ENCODE results near the gene ZC3H4.
"Not testable (repeated sequence)": the region's sequence is repeated elsewhere in the genome, so short reads cannot be mapped to it uniquely, and the experiment has no call there.

ZC3H4 gene

DNA sequence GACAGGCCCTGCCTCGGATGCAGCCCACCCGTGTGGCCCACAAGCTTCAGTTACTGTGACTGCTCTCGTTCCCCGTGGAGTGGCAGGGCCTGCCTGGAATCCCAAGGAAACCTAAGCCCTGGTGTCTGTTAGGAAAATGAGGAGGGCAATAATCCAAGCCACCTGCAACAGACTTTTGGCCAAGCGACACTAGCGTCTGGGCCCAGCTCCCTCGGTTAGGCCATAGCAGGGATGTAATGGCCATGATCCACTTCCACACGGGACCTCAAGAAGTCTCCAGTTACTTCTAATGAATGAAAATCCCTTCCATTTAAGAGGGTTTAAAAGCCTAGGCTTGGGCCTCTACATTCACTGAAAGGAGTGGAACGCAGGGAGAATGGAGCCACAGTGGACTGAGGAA is 8.9 kb downstream of the ZC3H4 start:
- no CpG with 5 or more reads among the region's 9 CpGs for WGBS, 2 donors (ENCODE audit: extremely low coverage in 2 of 2, insufficient read length in 2 of 2, insufficient replicate concordance in 1 of 2)
- H2AFZ ChIP-seq (ENCODE audit: low read length) = no peak overlapping the region
- H3K9me3 ChIP-seq (replicated peaks in 1 of 2; ENCODE audit: control insufficient read depth in 2 of 2, insufficient read depth in 1 of 2, low read depth in 1 of 2, low read length in 2 of 2) = no peaks in the 10 kb centered on the region
- H2BK120ac ChIP-seq (ENCODE audit: low read depth, low read length) = no peak overlapping the region
- no peak overlapping the region for H3K9ac ChIP-seq (ENCODE audit: low read depth, low read length, poor library complexity)
- peaks cover 5% of the 10 kb centered on the region for H3K79me1 ChIP-seq (ENCODE audit: low read depth, low read length)
- no peak overlapping the region for H3K4ac ChIP-seq (ENCODE audit: low read length)
- H3K4me3 ChIP-seq (ENCODE audit: low read length in 2 of 2) = no peak overlapping the region
- H3K4me2 ChIP-seq (ENCODE audit: insufficient read depth, low read length, poor library complexity, severe bottlenecking) = no peak overlapping the region
- H4K91ac ChIP-seq (ENCODE audit: low read depth, low read length, poor library complexity) = no peak overlapping the region
- no peak overlapping the region for H2BK15ac ChIP-seq (ENCODE audit: low read length)
- no peak overlapping the region for H3K18ac ChIP-seq (ENCODE audit: low read length)
- H3K23ac ChIP-seq (ENCODE audit: low read depth, low read length, poor library complexity) = no peak overlapping the region
- no peak overlapping the region for H2BK5ac ChIP-seq (ENCODE audit: low read length)
- no peak overlapping the region for H2AK5ac ChIP-seq (ENCODE audit: low read depth, low read length)
- H3K36me3 ChIP-seq (replicated peaks in 1 of 2; ENCODE audit: control insufficient read depth in 2 of 2, insufficient read depth in 2 of 2, low read length in 2 of 2) = peaks cover 0 to 77% of the 10 kb centered on the region in 2 donors
- no peak for DNase-seq (ENCODE audit: low spot score)
- H3K27me3 ChIP-seq (ENCODE audit: control insufficient read depth in 3 of 3, insufficient read depth in 3 of 3, low read depth in 1 of 3, low read length in 3 of 3) = no peaks in the 10 kb centered on the region
- H3K4me1 ChIP-seq (ENCODE audit: control insufficient read depth in 2 of 2, insufficient read depth in 1 of 2, low read depth in 1 of 2, low read length in 2 of 2) = peaks cover 20 to 22% of the 10 kb centered on the region in 2 donors
- H3K14ac ChIP-seq (ENCODE audit: low read length) = no peak overlapping the region
- H2BK12ac ChIP-seq (ENCODE audit: low read length) = peak overlapping the region; percentile 11
- H4K8ac ChIP-seq (ENCODE audit: low read depth, low read length) = no peak overlapping the region
- no peak overlapping the region for H3K27ac ChIP-seq (replicated peaks; ENCODE audit: low read length)

DNA sequence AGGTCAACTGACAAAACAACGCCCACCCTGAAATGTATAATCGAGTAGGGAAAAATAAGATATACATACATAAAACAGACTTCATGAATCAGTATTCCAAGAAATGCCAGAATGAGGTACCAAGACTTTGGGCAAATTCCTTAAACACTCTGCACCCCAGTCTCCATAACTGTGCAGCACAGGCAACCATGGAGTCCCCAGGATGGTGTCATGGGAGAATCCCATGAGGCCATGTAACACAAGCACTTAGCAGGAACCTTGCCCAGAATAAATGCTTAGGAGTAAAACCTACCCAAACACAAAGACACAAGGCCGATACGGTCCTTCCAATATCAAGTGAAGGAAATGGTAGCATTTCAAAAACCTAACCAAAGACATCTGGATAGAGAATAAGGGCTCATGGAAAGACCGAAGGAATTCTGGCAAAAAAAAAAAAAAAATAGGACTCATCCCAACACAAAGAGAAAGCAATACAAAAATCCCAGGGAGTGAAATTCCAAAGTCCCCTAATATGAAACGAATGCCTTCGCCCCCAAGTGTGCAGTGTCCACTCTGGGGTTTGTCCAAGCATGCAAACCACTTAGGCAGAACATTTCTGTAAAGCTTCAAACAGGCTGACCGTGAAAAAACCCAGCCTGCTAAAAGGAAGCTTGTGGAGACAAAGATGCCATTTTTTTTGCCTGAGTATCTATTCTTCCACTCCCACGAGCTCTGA is 11.1 kb downstream of the ZC3H4 start:
- H3K14ac ChIP-seq (ENCODE audit: low read length) = no peak overlapping the region
- no peak overlapping the region for H2BK120ac ChIP-seq (ENCODE audit: low read depth, low read length)
- H3K4me2 ChIP-seq (ENCODE audit: insufficient read depth, low read length, poor library complexity, severe bottlenecking) = no peak overlapping the region
- H3K27me3 ChIP-seq (ENCODE audit: control insufficient read depth in 3 of 3, insufficient read depth in 3 of 3, low read depth in 1 of 3, low read length in 3 of 3) = no peaks in the 10 kb centered on the region
- no peak overlapping the region for H4K8ac ChIP-seq (ENCODE audit: low read depth, low read length)
- no peak overlapping the region for H2BK15ac ChIP-seq (ENCODE audit: low read length)
- H2BK12ac ChIP-seq (ENCODE audit: low read length) = no peak overlapping the region
- H3K18ac ChIP-seq (ENCODE audit: low read length) = no peak overlapping the region
- H4K91ac ChIP-seq (ENCODE audit: low read depth, low read length, poor library complexity) = no peak overlapping the region
- H3K4ac ChIP-seq (ENCODE audit: low read length) = no peak overlapping the region
- no CpG with 5 or more reads among the region's 9 CpGs for WGBS, 2 donors (ENCODE audit: extremely low coverage in 2 of 2, insufficient read length in 2 of 2, insufficient replicate concordance in 1 of 2)
- peaks cover 0 to 70% of the 10 kb centered on the region in 2 donors for H3K36me3 ChIP-seq (replicated peaks in 1 of 2; ENCODE audit: control insufficient read depth in 2 of 2, insufficient read depth in 2 of 2, low read length in 2 of 2)
- peaks cover 12 to 23% of the 10 kb centered on the region in 2 donors for H3K4me1 ChIP-seq (ENCODE audit: control insufficient read depth in 2 of 2, insufficient read depth in 1 of 2, low read depth in 1 of 2, low read length in 2 of 2)
- H2AK5ac ChIP-seq (ENCODE audit: low read depth, low read length) = no peak overlapping the region
- no peak overlapping the region for H3K9ac ChIP-seq (ENCODE audit: low read depth, low read length, poor library complexity)
- no peaks in the 10 kb centered on the region for H3K9me3 ChIP-seq (replicated peaks in 1 of 2; ENCODE audit: control insufficient read depth in 2 of 2, insufficient read depth in 1 of 2, low read depth in 1 of 2, low read length in 2 of 2)
- no peak overlapping the region for H3K27ac ChIP-seq (replicated peaks; ENCODE audit: low read length)
- H2BK5ac ChIP-seq (ENCODE audit: low read length) = no peak overlapping the region
- H3K4me3 ChIP-seq (ENCODE audit: low read length in 2 of 2) = no peak overlapping the region
- peaks cover 7% of the 10 kb centered on the region for H3K79me1 ChIP-seq (ENCODE audit: low read depth, low read length)
- no peak overlapping the region for H2AFZ ChIP-seq (ENCODE audit: low read length)
- no peak for DNase-seq (ENCODE audit: low spot score)
- no peak overlapping the region for H3K23ac ChIP-seq (ENCODE audit: low read depth, low read length, poor library complexity)

DNA sequence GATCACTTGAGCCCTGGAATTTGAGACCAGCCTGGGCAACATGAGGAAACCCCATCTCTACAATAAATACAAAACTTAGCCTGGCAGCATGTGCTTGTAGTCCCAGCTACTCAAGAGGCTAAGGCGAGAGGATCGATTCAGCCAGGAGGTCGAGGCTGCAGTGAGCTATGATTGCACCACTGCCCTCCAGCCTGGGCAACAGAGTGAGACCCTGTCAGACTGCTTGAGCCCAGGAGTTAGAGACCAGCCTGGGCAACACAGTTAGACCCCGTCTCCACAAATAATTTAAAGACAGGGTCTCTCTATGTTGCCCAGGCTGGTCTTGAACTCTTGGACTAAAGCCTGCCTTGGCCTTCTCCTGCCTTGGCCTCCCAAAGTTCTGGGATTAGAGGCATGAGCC is 12.5 kb downstream of the ZC3H4 start:
- H2AFZ ChIP-seq (ENCODE audit: low read length); H3K4me2 ChIP-seq (ENCODE audit: insufficient read depth, low read length, poor library complexity, severe bottlenecking); H4K8ac ChIP-seq (ENCODE audit: low read depth, low read length); DNase-seq (ENCODE audit: low spot score); H2BK5ac ChIP-seq (ENCODE audit: low read length); H2AK5ac ChIP-seq (ENCODE audit: low read depth, low read length); H3K9ac ChIP-seq (ENCODE audit: low read depth, low read length, poor library complexity); H2BK12ac ChIP-seq (ENCODE audit: low read length); H2BK15ac ChIP-seq (ENCODE audit: low read length); H3K18ac ChIP-seq (ENCODE audit: low read length); H3K9me3 ChIP-seq (replicated peaks in 1 of 2; ENCODE audit: control insufficient read depth in 2 of 2, insufficient read depth in 1 of 2, low read depth in 1 of 2, low read length in 2 of 2); H3K14ac ChIP-seq (ENCODE audit: low read length); H3K4me3 ChIP-seq (ENCODE audit: low read length in 2 of 2); H3K4ac ChIP-seq (ENCODE audit: low read length); H2BK120ac ChIP-seq (ENCODE audit: low read depth, low read length); H3K23ac ChIP-seq (ENCODE audit: low read depth, low read length, poor library complexity); H3K27me3 ChIP-seq (ENCODE audit: control insufficient read depth in 3 of 3, insufficient read depth in 3 of 3, low read depth in 1 of 3, low read length in 3 of 3); H3K27ac ChIP-seq (replicated peaks; ENCODE audit: low read length); H4K91ac ChIP-seq (ENCODE audit: low read depth, low read length, poor library complexity): not testable (repeated sequence)
- H3K36me3 ChIP-seq (replicated peaks in 1 of 2; ENCODE audit: control insufficient read depth in 2 of 2, insufficient read depth in 2 of 2, low read length in 2 of 2) = peaks cover 0 to 69% of the 10 kb centered on the region in 2 donors
- peaks cover 12% of the 10 kb centered on the region for H3K79me1 ChIP-seq (ENCODE audit: low read depth, low read length)
- WGBS, 2 donors (ENCODE audit: extremely low coverage in 2 of 2, insufficient read length in 2 of 2, insufficient replicate concordance in 1 of 2) = no CpG with 5 or more reads among the region's 4 CpGs
- H3K4me1 ChIP-seq (ENCODE audit: control insufficient read depth in 2 of 2, insufficient read depth in 1 of 2, low read depth in 1 of 2, low read length in 2 of 2) = peaks cover 11 to 25% of the 10 kb centered on the region in 2 donors

DNA sequence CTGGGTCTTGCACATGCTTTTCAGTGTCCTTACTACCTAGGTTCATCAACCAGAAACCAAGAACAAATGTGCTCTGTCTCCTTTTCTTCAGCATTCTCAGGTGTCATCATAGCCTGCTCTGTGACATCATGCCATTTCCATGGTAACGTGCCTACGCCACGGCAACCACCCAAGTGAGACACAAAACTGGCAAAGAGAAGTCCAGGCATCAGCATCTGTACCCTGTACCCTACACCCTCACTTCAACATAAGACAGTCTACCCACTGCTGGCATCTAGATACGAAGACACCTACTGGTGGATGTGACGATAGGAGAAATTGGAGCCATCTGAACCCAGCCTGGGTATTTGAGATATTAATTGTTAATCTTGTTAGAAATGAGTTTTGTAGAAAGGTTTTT is 13.3 kb downstream of the ZC3H4 start:
- Histone ChIP-seq H4K8ac (ENCODE audit: low read depth, low read length) (no peak overlapping the region), H3K14ac (ENCODE audit: low read length) (no peak overlapping the region), H3K27ac (replicated peaks; ENCODE audit: low read length) (no peak overlapping the region), H3K4me3 (ENCODE audit: low read length in 2 of 2) (no peak overlapping the region), H3K79me1 (ENCODE audit: low read depth, low read length) (peaks cover 12% of the 10 kb centered on the region), H2BK5ac (ENCODE audit: low read length) (no peak overlapping the region), H4K91ac (ENCODE audit: low read depth, low read length, poor library complexity) (no peak overlapping the region), H2BK12ac (ENCODE audit: low read length) (no peak overlapping the region), H2AK5ac (ENCODE audit: low read depth, low read length) (no peak overlapping the region), H2BK120ac (ENCODE audit: low read depth, low read length) (no peak overlapping the region), H3K4me1 (ENCODE audit: control insufficient read depth in 2 of 2, insufficient read depth in 1 of 2, low read depth in 1 of 2, low read length in 2 of 2) (peaks cover 18 to 26% of the 10 kb centered on the region in 2 donors), H3K23ac (ENCODE audit: low read depth, low read length, poor library complexity) (no peak overlapping the region), H2BK15ac (ENCODE audit: low read length) (no peak overlapping the region), H3K36me3 (replicated peaks in 1 of 2; ENCODE audit: control insufficient read depth in 2 of 2, insufficient read depth in 2 of 2, low read length in 2 of 2) (peaks cover 0 to 68% of the 10 kb centered on the region in 2 donors), H3K9ac (ENCODE audit: low read depth, low read length, poor library complexity) (no peak overlapping the region), H3K9me3 (replicated peaks in 1 of 2; ENCODE audit: control insufficient read depth in 2 of 2, insufficient read depth in 1 of 2, low read depth in 1 of 2, low read length in 2 of 2) (no peaks in the 10 kb centered on the region), H3K4me2 (ENCODE audit: insufficient read depth, low read length, poor library complexity, severe bottlenecking) (no peak overlapping the region), H3K4ac (ENCODE audit: low read length) (no peak overlapping the region), H3K18ac (ENCODE audit: low read length) (no peak overlapping the region), H3K27me3 (ENCODE audit: control insufficient read depth in 3 of 3, insufficient read depth in 3 of 3, low read depth in 1 of 3, low read length in 3 of 3) (no peaks in the 10 kb centered on the region), H2AFZ (ENCODE audit: low read length) (no peak overlapping the region)
- DNase-seq (ENCODE audit: low spot score) = no peak
- WGBS, 2 donors (ENCODE audit: extremely low coverage in 2 of 2, insufficient read length in 2 of 2, insufficient replicate concordance in 1 of 2) = no CpG with 5 or more reads among the region's 5 CpGs

All from neuronal stem cell (in vitro differentiated cells).